Measurements from ENCODE around the gene DAPK1.

DNA sequence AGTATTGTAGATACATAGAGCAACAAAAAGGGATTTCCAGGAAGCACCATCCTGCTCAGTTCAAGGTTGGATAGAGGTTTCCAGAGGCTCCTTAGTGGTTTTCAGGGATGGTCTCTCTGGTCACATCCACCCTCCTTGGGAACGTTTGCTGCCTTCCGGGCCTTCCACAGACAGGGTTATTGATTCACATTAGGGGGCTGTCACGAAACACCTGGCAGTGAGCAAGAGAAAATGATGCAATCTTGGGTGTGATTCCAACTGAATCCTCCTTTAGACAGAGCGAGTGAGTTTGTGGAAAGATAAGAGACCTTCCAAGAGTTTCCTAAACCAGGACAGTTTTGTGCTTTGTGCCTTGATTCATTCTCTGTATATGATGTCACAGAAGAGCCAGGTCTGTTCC lies 184.4 kb downstream of the DAPK1 start:
- TF ChIP-seq ZNF8 (CRISPR knock-in tag; IDR thresholded peaks at IDR 0.05) (no peak), ZFP3 (CRISPR knock-in tag; IDR thresholded peaks at IDR 0.05) (no peak), BACH2 (CRISPR knock-in tag; IDR thresholded peaks at IDR 0.05; ENCODE audit: borderline replicate concordance) (no peak), RARB (CRISPR knock-in tag; IDR thresholded peaks at IDR 0.05) (no peak), TSHZ2 (CRISPR knock-in tag; IDR thresholded peaks at IDR 0.05) (no peak)
- TF ChIP-seq, protein P1, sequence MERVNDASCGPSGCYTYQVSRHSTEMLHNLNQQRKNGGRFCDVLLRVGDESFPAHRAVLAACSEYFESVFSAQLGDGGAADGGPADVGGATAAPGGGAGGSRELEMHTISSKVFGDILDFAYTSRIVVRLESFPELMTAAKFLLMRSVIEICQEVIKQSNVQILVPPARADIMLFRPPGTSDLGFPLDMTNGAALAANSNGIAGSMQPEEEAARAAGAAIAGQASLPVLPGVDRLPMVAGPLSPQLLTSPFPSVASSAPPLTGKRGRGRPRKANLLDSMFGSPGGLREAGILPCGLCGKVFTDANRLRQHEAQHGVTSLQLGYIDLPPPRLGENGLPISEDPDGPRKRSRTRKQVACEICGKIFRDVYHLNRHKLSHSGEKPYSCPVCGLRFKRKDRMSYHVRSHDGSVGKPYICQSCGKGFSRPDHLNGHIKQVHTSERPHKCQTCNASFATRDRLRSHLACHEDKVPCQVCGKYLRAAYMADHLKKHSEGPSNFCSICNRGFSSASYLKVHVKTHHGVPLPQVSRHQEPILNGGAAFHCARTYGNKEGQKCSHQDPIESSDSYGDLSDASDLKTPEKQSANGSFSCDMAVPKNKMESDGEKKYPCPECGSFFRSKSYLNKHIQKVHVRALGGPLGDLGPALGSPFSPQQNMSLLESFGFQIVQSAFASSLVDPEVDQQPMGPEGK (CRISPR knock-in tag; IDR thresholded peaks at IDR 0.05; ENCODE audit: borderline replicate concordance), result no peak
- TF ChIP-seq, protein P2, sequence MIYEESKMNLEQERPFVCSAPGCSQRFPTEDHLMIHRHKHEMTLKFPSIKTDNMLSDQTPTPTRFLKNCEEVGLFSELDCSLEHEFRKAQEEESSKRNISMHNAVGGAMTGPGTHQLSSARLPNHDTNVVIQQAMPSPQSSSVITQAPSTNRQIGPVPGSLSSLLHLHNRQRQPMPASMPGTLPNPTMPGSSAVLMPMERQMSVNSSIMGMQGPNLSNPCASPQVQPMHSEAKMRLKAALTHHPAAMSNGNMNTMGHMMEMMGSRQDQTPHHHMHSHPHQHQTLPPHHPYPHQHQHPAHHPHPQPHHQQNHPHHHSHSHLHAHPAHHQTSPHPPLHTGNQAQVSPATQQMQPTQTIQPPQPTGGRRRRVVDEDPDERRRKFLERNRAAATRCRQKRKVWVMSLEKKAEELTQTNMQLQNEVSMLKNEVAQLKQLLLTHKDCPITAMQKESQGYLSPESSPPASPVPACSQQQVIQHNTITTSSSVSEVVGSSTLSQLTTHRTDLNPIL (CRISPR knock-in tag; IDR thresholded peaks at IDR 0.05; ENCODE audit: low read depth), result no peak

Measured in SK-N-SH treated with all-trans-retinoic acid at 6 μM for 48 hours (cell line).